DND-41 (cell line): ENCODE data around the gene MEGF8.

ENCODE experiments used
- CTCF ChIP-seq: IDR thresholded peaks from 2 replicates; pipeline ENCODE4 v1.5.1; 2012; ENCODE audit warnings: borderline replicate concordance, low read length, moderate library complexity, mild to moderate bottlenecking; ENCODE audit not compliant: poor library complexity, severe bottlenecking; ENCODE audit errors: extremely low read depth
- EZH2 ChIP-seq: IDR thresholded peaks from 3 replicates; pipeline ENCODE4 v1.6.1; 2012; ENCODE audit warnings: borderline replicate concordance, low read depth, mild to moderate bottlenecking, moderate library complexity, low read length, inconsistent platforms; ENCODE audit not compliant: severe bottlenecking

- TF ChIP-seq CTCF (no peak), EZH2 (no peak)
These were observed 6.6 kb downstream of the MEGF8 start for GRCh38 chr19:42332059-42332458.
